ENCODE results near the gene CCR6.

DNA sequence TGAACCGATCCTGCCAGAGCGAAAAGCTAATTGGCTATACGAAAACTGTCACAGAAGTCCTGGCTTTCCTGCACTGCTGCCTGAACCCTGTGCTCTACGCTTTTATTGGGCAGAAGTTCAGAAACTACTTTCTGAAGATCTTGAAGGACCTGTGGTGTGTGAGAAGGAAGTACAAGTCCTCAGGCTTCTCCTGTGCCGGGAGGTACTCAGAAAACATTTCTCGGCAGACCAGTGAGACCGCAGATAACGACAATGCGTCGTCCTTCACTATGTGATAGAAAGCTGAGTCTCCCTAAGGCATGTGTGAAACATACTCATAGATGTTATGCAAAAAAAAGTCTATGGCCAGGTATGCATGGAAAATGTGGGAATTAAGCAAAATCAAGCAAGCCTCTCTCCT lies 14.2 kb downstream of the CCR6 start:
- no peak for TF ChIP-seq POLR2AphosphoS5 (IDR thresholded peaks at IDR 0.05)
- TF ChIP-seq POLR2A (IDR thresholded peaks at IDR 0.05): no peak
- TF ChIP-seq, protein P1, sequence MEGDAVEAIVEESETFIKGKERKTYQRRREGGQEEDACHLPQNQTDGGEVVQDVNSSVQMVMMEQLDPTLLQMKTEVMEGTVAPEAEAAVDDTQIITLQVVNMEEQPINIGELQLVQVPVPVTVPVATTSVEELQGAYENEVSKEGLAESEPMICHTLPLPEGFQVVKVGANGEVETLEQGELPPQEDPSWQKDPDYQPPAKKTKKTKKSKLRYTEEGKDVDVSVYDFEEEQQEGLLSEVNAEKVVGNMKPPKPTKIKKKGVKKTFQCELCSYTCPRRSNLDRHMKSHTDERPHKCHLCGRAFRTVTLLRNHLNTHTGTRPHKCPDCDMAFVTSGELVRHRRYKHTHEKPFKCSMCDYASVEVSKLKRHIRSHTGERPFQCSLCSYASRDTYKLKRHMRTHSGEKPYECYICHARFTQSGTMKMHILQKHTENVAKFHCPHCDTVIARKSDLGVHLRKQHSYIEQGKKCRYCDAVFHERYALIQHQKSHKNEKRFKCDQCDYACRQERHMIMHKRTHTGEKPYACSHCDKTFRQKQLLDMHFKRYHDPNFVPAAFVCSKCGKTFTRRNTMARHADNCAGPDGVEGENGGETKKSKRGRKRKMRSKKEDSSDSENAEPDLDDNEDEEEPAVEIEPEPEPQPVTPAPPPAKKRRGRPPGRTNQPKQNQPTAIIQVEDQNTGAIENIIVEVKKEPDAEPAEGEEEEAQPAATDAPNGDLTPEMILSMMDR (IDR thresholded peaks at IDR 0.05): no peak
